H9 (cell line): ENCODE measurements around the gene SLC2A9. TPM values are rescaled to one million over a fixed set of nuclear protein-coding genes. Genes with fewer than 3 reads are reported as not detected.

Source experiments
- DNase-seq: peaks from one replicate; pipeline ENCODE4 v3.0.0-alpha.2; 2017
- H2AFZ ChIP-seq: one replicate; pipeline ENCODE4 v1.6.1; 2013; ENCODE audit warnings: mild to moderate bottlenecking, low read length, control low read depth, moderate library complexity
- H2AK5ac ChIP-seq: 2 replicates; pipeline ENCODE4 v1.6.1; 2013; ENCODE audit warnings: low read length, control low read depth, mixed read lengths; ENCODE audit not compliant: insufficient read length
- H2BK120ac ChIP-seq: one replicate; pipeline ENCODE4 v1.6.1; 2013; ENCODE audit warnings: low read depth, mild to moderate bottlenecking, low read length, control low read depth, inconsistent platforms; ENCODE audit not compliant: poor library complexity, severe bottlenecking
- H2BK12ac ChIP-seq: 2 replicates; pipeline ENCODE4 v1.6.1; 2013; ENCODE audit warnings: low read length, control low read depth, mixed read lengths, low read depth; ENCODE audit not compliant: insufficient read length
- H2BK15ac ChIP-seq: 2 replicates; pipeline ENCODE4 v1.6.1; 2013; ENCODE audit warnings: low read depth, low read length, control low read depth
- H2BK20ac ChIP-seq: one replicate; pipeline ENCODE4 v1.6.1; 2013; ENCODE audit warnings: low read depth, mild to moderate bottlenecking, low read length, control low read depth, inconsistent platforms; ENCODE audit not compliant: poor library complexity, severe bottlenecking
- H2BK5ac ChIP-seq: 2 replicates; pipeline ENCODE4 v1.6.1; 2013; ENCODE audit warnings: low read length, control low read depth, mixed read lengths; ENCODE audit not compliant: insufficient read length
- H3K14ac ChIP-seq: 2 replicates; pipeline ENCODE4 v1.6.1; 2013; ENCODE audit warnings: low read length, control low read depth; ENCODE audit not compliant: insufficient read depth
- H3K18ac ChIP-seq: 2 replicates; pipeline ENCODE4 v1.6.1; 2013; ENCODE audit warnings: low read depth, mild to moderate bottlenecking, mixed read lengths, low read length, control low read depth; ENCODE audit not compliant: insufficient read length
- H3K23ac ChIP-seq: 2 replicates; pipeline ENCODE4 v1.6.1; 2013; ENCODE audit warnings: low read length, control low read depth, mixed read lengths, low read depth; ENCODE audit not compliant: insufficient read length
- H3K23me2 ChIP-seq: 2 replicates; pipeline ENCODE4 v1.6.1; 2013; ENCODE audit warnings: low read depth, mild to moderate bottlenecking, mixed read lengths, low read length, control low read depth; ENCODE audit not compliant: insufficient read length, poor library complexity, severe bottlenecking
- H3K27ac ChIP-seq: 2 replicates; pipeline ENCODE4 v1.5.1; 2013; ENCODE audit warnings: low read length, control low read depth, mixed read lengths, low read depth; ENCODE audit not compliant: insufficient read length
- H3K27me3 ChIP-seq: 2 replicates; pipeline ENCODE4 v1.6.1; 2013; ENCODE audit warnings: low read length, control low read depth, inconsistent platforms; ENCODE audit not compliant: insufficient read depth
- H3K4ac ChIP-seq: 2 replicates; pipeline ENCODE4 v1.6.1; 2013; ENCODE audit warnings: low read depth, mild to moderate bottlenecking, control low read depth, inconsistent platforms, low read length, moderate library complexity
- H3K4me1 ChIP-seq: 2 replicates; pipeline ENCODE4 v1.6.1; 2013; ENCODE audit warnings: low read length, control low read depth, inconsistent platforms; ENCODE audit not compliant: insufficient read depth
- H3K4me2 ChIP-seq: 2 replicates; pipeline ENCODE4 v1.6.1; 2013; ENCODE audit warnings: low read length, control low read depth, mixed read lengths; ENCODE audit not compliant: insufficient read length, insufficient read depth
- H3K56ac ChIP-seq: 2 replicates; pipeline ENCODE4 v1.6.1; 2013; ENCODE audit warnings: low read depth, mild to moderate bottlenecking, mixed read lengths, low read length, control low read depth; ENCODE audit not compliant: insufficient read length
- H3K79me1 ChIP-seq: 2 replicates; pipeline ENCODE4 v1.6.1; 2013; ENCODE audit warnings: low read depth, mild to moderate bottlenecking, moderate library complexity, low read length, control low read depth, inconsistent platforms; ENCODE audit not compliant: insufficient read depth, poor library complexity, severe bottlenecking
- H3K79me2 ChIP-seq: 2 replicates; pipeline ENCODE4 v1.6.1; 2013; ENCODE audit warnings: low read length, control low read depth, inconsistent platforms; ENCODE audit not compliant: insufficient read depth
- H3K9ac ChIP-seq: 2 replicates; pipeline ENCODE4 v1.6.1; 2013; ENCODE audit warnings: low read length, control low read depth, mixed read lengths; ENCODE audit not compliant: insufficient read length; ENCODE audit errors: extremely low read depth
- H3K9me3 ChIP-seq: one replicate; pipeline ENCODE4 v1.6.1; 2013; ENCODE audit warnings: low read depth, low read length, inconsistent platforms; ENCODE audit not compliant: control insufficient read depth
- H3T11ph ChIP-seq: one replicate; pipeline ENCODE4 v1.6.1; 2013; ENCODE audit warnings: mild to moderate bottlenecking, low read length, control low read depth, inconsistent platforms
- H4K20me1 ChIP-seq: one replicate; pipeline ENCODE4 v1.6.1; 2013; ENCODE audit not compliant: control insufficient read depth, insufficient read length, insufficient read depth
- H4K5ac ChIP-seq: 2 replicates; pipeline ENCODE4 v1.6.1; 2013; ENCODE audit warnings: low read depth, mild to moderate bottlenecking, mixed read lengths, low read length, control low read depth; ENCODE audit not compliant: insufficient read length
- H4K8ac ChIP-seq: replicated peaks from 2 replicates; pipeline ENCODE4 v1.6.1; 2013; ENCODE audit warnings: low read length, control low read depth, mixed read lengths, low read depth; ENCODE audit not compliant: insufficient read length
- H4K91ac ChIP-seq: 2 replicates; pipeline ENCODE4 v1.6.1; 2013; ENCODE audit warnings: low read depth, mild to moderate bottlenecking, moderate library complexity, mixed read lengths, low read length, control low read depth; ENCODE audit not compliant: insufficient read length
- H3K27ac Mint-ChIP-seq, 3 experiments: 2 replicates in 2 of 3; 3 replicates in 1 of 3; pipeline ENCODE4 v1.8.0; 2020 to 2021; ENCODE audit warnings: mixed read lengths in 3 of 3, mild to moderate bottlenecking in 1 of 3, moderate library complexity in 1 of 3
- H3K27me3 Mint-ChIP-seq: 2 replicates; pipeline ENCODE4 v1.8.0; 2021; ENCODE audit warnings: low read depth, mild to moderate bottlenecking, moderate library complexity, mixed read lengths
- H3K36me3 Mint-ChIP-seq, 3 experiments: 2 replicates in 2 of 3; 3 replicates in 1 of 3; pipeline ENCODE4 v1.8.0; 2020 to 2021; ENCODE audit warnings: low read depth in 3 of 3, mixed read lengths in 3 of 3; ENCODE audit not compliant: insufficient read depth in 1 of 3
- H3K4me1 Mint-ChIP-seq, 2 experiments: 2 replicates each; pipeline ENCODE4 v1.8.0; 2020; ENCODE audit warnings: mixed read lengths in 2 of 2
- H3K4me3 Mint-ChIP-seq, 2 experiments: 2 replicates in 1 of 2; 3 replicates in 1 of 2; pipeline ENCODE4 v1.8.0; 2020 to 2021; ENCODE audit warnings: mild to moderate bottlenecking in 2 of 2, mixed read lengths in 2 of 2, moderate library complexity in 1 of 2
- H3K9me3 Mint-ChIP-seq, 2 experiments: 2 replicates in 1 of 2; 3 replicates in 1 of 2; pipeline ENCODE4 v1.8.0; 2020; ENCODE audit warnings: mild to moderate bottlenecking in 2 of 2, mixed read lengths in 2 of 2, moderate library complexity in 1 of 2
- WGBS: extraction: QIAGEN DNeasy Blood & Tissue Kit; methylation state at CpG from one replicate; pipeline ENCODE4 v1.1.7; 2013; ENCODE audit warnings: missing lambda C conversion rate, low lambda C conversion rate, mixed read lengths; ENCODE audit not compliant: insufficient read length; ENCODE audit errors: extremely low coverage; 5-methylcytosine and 5-hydroxymethylcytosine counted together
- total RNA-seq: library from RNA; stranded (reverse); gene quantifications from 2 replicates; pipeline ENCODE4 v1.2.1, GENCODE V29; 2021
- TF ChIP-seq, protein P1 (sequence below): fragments of 200-600 bp; sonication (generic); conservative IDR thresholded peaks from 3 replicates; pipeline ENCODE4 v1.8.0; 2021; ENCODE audit warnings: antibody characterized with exemption, mild to moderate bottlenecking

The SLC2A9 gene
- total RNA-seq, 1 experiment from 2014 or later = 0.79 TPM

DNA sequence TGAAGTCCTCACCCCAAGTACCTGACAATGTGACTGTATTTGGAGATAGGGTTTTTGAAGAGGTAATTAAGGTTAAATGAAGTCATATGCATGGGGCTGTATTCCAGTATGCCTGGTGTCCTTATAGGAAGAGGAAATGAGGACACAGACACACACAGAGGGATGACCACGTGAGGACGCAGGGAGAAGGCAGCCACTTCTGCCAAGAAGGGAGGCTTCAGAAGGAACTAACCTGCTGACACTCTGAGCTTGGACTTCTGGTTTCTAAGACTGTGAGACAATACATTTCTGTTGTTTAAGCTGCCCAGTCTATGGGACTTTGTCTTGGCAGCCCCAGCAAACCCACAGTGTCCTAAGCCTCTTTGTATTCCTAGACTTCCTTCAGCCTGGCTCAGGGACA lies 3.0 kb upstream of the SLC2A9 start:
- Histone ChIP-seq H4K91ac (no peak overlapping the region), H4K20me1 (no peaks in the 10 kb centered on the region), H2BK5ac (no peak overlapping the region), H3K79me2 (no peaks in the 10 kb centered on the region), H3K14ac (no peak overlapping the region), H3K56ac (no peak overlapping the region), H3K23me2 (no peaks in the 10 kb centered on the region), H3K4me1 (no peaks in the 10 kb centered on the region), H2AFZ (no peak overlapping the region), H3K4me2 (no peak overlapping the region), H3K23ac (no peak overlapping the region), H3K27me3 (no peaks in the 10 kb centered on the region), H2BK20ac (no peak overlapping the region), H3T11ph (no peak overlapping the region), H4K5ac (no peak overlapping the region), H3K9ac (no peak overlapping the region), H2BK120ac (no peak overlapping the region), H3K9me3 (no peaks in the 10 kb centered on the region), H3K18ac (no peak overlapping the region), H4K8ac (no peak overlapping the region), H2AK5ac (no peak overlapping the region), H3K79me1 (no peaks in the 10 kb centered on the region), H3K27ac (no peak overlapping the region), H3K4ac (no peak overlapping the region), H2BK15ac (no peak overlapping the region), H2BK12ac (no peak overlapping the region)
- peaks cover 43% of the 10 kb centered on the region for H3K27me3 Mint-ChIP-seq
- H3K4me1 Mint-ChIP-seq = peaks cover 5 to 8% of the 10 kb centered on the region in 2 experiments; a peak in 3 of 4 replicates
- TF ChIP-seq, protein P1, sequence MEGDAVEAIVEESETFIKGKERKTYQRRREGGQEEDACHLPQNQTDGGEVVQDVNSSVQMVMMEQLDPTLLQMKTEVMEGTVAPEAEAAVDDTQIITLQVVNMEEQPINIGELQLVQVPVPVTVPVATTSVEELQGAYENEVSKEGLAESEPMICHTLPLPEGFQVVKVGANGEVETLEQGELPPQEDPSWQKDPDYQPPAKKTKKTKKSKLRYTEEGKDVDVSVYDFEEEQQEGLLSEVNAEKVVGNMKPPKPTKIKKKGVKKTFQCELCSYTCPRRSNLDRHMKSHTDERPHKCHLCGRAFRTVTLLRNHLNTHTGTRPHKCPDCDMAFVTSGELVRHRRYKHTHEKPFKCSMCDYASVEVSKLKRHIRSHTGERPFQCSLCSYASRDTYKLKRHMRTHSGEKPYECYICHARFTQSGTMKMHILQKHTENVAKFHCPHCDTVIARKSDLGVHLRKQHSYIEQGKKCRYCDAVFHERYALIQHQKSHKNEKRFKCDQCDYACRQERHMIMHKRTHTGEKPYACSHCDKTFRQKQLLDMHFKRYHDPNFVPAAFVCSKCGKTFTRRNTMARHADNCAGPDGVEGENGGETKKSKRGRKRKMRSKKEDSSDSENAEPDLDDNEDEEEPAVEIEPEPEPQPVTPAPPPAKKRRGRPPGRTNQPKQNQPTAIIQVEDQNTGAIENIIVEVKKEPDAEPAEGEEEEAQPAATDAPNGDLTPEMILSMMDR = no peak
- no CpG with 5 or more reads among the region's 2 CpGs for WGBS
- H3K27ac Mint-ChIP-seq = no peak overlapping the region
- H3K36me3 Mint-ChIP-seq = no peaks in the 10 kb centered on the region
- DNase-seq = no peak
- H3K9me3 Mint-ChIP-seq = no peaks in the 10 kb centered on the region; a peak in 1 of 5 replicates
- H3K4me3 Mint-ChIP-seq = no peak overlapping the region; a peak in 1 of 5 replicates
